C1 segment of cervical spinal cord (tissue), 14 donors: ENCODE measurements around the gene HOXB9.

ENCODE experiments used
- DNase-seq, 14 donors: peaks; one replicate each; lab custom pipeline; 2025; lab: John Stamatoyannopoulos, UW

The HOXB9 gene

GRCh38 chr17:48611681-48612455 lies 14.3 kb downstream of the HOXB9 start:
- peak in 3 of 14 donors; percentile 34 to 53 (median 47) for DNase-seq

DNA sequence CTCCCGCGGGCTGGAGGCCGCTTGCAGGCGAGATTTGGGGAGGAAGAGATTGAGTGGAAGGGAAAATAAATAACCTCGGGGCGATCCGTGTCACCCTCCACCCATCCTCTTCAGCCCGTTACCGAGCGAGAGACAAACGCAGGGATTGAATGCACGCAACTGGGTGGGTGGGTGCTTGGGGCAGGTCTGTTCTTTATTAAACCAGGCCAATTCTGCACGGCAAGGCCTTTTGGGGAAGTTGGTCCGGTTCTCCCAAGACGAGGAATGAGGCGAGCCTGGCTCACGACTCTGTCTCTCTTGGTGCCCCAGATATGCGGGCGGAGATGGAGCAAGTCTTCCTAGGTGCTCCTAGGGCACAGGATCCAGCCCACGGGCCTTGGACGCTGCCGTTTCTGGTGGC lies 14.9 kb downstream of the HOXB9 start:
- no peak for DNase-seq

DNA sequence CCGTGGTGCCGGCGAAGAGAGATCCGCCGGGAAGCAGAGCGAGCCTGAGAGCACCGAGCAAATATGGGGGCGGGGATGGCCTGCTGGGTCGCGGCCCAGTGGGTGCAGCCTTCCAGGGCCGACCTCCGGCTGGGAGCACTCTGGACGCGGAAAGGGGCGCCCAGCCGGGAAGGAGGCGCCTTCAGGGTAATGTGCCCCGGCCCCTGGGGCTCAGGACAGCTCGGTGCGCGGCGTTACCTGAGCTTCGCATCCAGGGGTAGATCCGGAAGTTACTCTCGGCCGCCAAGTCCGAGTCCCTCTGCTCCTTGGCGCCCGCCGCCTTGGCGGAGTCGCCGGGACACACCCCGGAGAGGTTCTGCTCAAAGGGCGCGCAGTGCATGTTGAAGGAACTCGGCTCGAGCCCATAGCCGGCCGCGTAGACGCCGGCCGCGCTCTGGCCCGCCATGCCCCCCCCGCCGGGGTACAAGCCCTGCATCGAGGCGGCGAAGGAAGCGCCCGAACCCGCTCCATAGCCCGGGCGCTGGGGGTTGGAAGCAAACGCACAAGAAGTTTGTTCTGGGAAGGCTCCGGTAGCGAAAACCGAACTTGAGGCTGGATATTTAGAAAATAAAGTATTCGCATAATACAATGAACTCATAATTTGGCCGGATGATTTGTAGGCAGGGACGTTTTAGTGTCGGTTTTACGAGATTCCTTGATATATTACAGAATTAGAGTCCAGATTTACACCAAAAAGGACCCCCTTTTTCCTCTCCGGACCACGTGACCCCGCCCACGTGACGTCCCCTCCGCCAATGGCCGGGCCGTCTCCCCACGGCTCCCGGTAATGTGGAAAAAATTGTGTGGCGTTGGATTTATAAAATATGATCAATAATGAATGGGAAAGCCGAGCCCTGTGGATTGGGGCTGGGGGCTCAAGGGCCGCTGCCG lies 15.6 kb downstream of the HOXB9 start, which contains the start of gene HOXB7:
TSS of gene HOXB7 (minus strand) at position 736 of the 930 bp plus-strand sequence. CDS start at position 637, 99 bp downstream.
- peak in 10 of 14 donors; percentile 37 to 84 (median 62) for DNase-seq

DNA sequence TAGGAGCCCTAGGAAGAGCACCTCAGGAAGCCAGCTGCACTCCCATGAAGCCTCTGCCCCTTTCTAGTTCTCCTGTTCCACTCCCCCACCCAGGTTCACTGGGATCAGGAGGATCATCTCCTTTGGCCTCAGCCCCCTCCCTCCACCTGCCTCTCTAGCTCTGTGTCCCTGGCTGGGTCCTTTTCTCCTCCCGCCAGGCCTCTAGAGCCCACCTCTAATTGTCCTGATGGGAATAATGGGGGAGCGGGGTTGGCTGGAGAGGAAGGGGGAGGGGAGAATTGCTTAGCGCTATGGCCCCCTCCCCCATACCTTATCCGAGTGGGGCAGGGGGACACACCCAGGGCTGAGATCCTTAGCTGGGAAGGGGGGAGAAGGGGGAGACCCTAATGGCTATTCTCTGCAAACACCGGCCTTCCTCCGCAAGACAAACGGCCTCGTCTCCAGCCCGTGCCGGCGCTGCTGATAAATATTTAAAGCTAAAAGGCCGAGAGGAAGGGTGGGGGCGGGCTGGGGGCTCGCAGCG lies 16.3 kb downstream of the HOXB9 start:
- DNase-seq: no peak

GRCh38 chr17:48609033-48609432 lies 17.1 kb downstream of the HOXB9 start:
- DNase-seq: no peak

DNA sequence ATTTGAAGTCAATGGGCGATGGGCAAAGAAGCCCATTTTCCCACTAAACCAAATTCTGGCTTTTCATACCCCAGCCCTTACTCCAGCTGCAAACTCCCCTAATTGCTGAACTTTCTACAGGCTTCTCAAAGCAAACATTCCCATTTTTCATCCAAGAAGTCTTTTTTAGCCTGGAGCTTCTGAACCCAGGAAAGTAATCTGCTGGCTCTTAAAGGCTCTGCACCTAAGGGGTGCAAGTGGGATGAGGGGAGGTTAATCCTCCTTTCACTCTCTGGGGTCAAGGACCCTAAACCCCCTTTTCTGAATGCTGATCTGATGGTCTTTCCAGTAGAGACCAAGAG lies 17.7 kb downstream of the HOXB9 start:
- DNase-seq: no peak

DNA sequence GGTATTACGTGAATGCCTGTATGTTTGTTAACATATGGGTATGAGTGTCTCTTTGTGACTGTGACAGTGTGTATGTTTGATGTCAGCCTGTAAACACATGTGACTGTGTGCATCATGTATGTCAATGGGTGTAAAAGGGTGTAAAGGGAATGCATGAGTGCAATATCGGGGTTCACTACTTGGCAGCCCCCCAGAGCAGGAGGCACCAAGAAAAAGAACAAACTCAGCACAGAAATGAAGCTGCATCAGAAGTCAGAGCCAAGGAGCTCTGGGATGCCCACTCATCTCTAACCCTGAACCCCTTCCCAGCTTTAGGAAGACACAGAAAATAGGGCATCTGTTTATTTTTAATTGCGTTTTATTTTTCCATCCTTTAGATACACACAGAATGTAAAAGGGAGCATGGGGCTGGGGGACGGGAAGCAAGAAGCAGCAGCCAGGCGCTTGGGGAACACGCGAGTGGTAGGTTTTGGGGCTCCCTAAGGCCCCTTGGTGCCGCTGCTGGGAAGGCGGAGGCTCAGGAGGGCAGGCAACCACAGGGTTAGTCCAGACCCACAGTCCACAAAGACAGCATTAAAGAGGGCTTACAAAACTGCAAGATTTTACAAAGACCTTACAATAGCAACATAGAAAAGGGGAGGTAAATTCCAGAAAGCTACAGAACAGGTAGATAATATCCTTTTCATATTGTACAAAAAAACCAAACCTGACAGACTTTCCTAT lies 19.1 kb downstream of the HOXB9 start:
- DNase-seq: no peak

GRCh38 chr17:48605991-48606891 lies 19.9 kb downstream of the HOXB9 start:
- no peak for DNase-seq

DNA sequence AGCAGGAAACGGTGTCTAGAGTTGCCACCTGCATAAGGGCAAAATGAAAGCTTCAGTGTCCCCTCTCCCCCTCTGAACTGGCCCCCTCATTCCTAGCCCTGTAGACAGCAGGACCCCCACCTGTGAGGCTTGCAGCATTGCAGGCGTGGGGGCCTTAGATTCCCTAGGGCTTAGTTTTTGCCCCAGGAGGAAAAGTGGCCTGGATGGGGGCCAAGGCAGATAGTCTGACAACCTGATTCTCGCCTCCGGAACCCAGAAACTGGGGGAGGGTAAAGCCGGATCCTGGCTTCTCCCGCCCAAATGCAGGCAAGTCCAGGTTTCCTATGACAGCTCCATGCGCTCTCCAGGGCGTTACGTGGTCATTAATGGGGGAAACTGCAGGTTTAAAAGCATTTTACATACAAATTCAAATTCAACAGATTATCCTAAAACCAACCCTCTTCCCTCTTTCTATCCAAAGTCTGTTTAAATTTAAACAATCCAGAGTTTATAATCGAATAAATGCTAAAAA lies 20.7 kb downstream of the HOXB9 start:
- no peak for DNase-seq

DNA sequence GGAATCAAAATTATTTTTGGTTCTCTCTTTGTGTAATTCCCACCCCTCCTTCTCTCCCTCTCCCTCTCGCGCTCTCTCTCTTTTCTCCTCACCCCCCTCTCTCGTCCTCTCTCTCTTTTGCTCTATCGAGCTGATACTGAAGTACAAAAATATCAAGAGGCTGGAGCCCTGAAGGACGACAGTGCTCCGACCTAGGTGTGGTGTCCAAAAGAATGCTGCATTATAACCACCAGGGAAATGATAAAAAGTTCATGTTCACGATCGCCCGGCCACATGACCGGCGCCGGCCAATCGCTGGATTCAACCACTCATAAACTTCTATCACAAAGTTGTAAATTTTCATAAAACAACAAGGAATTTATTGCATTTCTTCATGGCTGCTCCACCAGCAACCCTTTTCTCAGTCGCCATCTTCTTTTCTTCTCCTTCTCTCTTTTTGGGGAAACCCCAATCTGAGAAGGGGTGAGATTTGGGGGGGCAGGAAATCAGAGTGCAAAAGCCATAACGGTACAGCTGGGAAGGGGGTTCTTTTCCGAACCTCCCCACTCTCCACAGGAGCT lies 21.3 kb downstream of the HOXB9 start, which contains the start of gene HOXB6:
TSS of gene HOXB6 (minus strand) at position 217 of the 560 bp plus-strand sequence. CDS start 6,836 bp downstream, outside the sequence.
- DNase-seq: no peak

GRCh38 chr17:48603959-48604769 lies 22.0 kb downstream of the HOXB9 start:
- peak in 1 of 14 donors; percentile 39 for DNase-seq

GRCh38 chr17:48601539-48602425 lies 24.4 kb downstream of the HOXB9 start:
- DNase-seq: no peak

DNA sequence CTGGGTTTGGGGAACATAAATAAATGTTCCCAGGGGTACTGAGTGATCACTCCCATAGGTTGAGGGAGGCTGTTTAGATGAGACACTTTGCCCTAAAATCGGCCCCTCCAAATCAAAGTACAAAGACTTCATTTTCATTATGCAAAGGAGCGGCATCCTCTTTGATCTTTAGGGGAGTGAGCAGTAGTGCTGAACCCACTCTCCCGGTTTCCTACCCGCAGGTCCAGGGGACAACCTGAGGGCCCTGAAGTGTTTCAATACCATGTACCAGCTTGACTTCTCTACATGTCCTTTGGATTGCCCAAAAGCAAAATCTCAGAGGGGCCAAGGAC lies 25.0 kb downstream of the HOXB9 start:
- DNase-seq: no peak

GRCh38 chr17:48600244-48601098 lies 25.7 kb downstream of the HOXB9 start:
- DNase-seq: no peak

GRCh38 chr17:48599354-48599753 lies 26.8 kb downstream of the HOXB9 start:
- DNase-seq: no peak

DNA sequence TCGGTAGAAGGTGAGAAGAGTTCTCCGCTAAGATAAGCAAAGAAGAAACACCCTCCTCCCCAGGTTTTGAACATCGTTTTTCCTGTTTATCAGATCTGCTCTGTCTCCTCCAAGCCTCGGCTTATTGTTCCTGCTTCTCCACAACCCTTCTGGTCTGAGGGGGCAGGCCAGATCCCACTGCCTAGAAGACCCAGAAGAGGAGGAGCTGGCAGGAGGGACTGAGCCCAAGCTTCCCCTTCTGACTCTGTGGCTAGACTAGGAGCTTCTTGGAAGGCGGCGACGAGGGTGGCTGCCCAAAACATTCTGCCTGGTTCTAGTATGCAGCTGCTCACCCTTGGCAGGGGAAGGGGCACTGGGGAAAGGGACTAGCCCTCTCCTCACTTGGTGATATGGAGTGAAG lies 27.4 kb downstream of the HOXB9 start:
- no peak for DNase-seq
